ENCODE data around the gene TRIAP1. TPM values are rescaled to one million over a fixed set of nuclear protein-coding genes. Genes with fewer than 3 reads are reported as not detected.
"Not testable (repeated sequence)": the region's sequence is repeated elsewhere in the genome, so short reads cannot be mapped to it uniquely, and the experiment has no call there.

Gene TRIAP1
- total RNA-seq = 16.1 TPM
- long read RNA-seq, partial matches to known transcripts = 0 of 4 reads
- long read RNA-seq, other reads (novel, unspliced or antisense) = 0 of 4 reads

DNA sequence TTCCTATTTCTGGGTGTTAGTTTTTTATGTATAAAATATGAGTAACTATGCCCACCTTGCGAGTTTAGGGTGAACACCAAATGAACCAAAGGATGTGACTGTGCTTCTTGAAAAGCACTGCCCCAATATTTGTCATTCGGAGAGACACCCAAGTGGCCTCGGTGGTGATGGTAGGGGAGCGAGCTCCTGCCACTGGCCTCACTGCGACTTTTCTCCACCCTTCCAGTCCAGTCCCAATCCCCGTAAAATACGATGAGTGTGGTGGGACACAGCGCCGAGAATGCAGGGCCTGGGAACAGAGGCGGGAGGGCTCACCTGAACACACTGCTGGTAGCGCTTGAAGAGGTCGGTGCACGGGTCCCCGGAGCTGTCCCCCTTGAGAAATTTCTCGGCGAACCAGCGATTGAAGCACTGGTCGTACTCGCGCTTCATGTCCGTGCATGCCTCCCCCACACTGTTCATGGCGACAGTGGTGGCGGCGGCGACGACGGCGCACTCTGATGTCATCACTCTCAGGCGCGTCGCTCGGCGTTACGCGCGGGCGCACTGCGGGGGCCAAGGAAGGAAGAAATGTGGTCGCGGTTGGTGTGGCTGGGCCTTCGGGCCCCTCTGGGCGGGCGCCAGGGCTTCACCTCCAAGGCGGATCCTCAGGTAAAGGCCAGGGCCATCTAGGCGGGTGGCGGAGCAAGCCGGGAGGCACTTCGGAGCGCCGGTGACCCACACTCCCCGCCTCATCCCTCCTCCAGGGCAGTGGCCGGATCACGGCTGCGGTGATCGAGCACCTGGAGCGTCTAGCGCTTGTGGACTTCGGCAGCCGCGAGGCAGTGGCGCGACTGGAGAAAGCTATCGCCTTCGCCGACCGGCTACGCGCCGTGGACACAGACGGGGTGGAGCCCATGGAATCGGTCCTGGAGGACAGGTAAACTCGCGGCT lies at the start of gene TRIAP1, which contains the start of gene GATC:
TRIAP1 (minus strand) TSS at position 474 of the 933 bp plus-strand sequence; CDS start at position 462, 12 bp downstream.
GATC (plus strand) TSS at position 534 of the 933 bp plus-strand sequence; CDS start at position 571, 37 bp downstream.
- peak; percentile 93 for DNase-seq (ENCODE audit: missing footprints)
- ATAC-seq = peak; percentile 98
- intact Hi-C loops (cut with DNase I) = loop anchor here (5.0 kb wide), 1 partner anchor 51 kb away; the partner anchor contains the start of gene DYNLL1

DNA sequence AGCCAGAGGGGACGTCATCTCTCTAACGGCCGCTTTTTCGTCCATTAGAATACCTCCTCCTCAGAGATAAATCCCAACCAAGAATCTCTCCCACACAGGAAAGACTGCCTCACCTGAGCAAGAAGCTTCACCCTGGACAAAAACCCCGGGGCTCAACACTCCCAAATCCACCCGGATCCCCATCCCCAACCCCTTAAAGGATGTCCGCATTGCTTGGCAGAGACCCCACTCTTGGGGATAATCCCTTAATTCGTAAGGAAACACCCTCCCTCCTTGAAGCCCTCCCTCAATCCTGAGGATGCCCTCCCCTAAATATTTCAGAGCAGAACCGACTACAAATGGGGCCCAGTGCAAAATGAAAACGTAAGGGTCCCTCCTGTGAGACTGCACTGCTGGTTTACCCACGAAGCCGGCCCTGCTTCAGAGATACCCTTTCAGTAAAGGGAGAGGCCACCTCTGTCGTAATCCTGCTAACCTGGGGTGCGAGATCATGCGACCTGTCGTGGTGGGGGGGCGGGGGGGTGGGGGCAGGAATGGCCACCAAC lies 49.1 kb upstream of the TRIAP1 start:
- intact Hi-C loops (cut with DNase I) = loop anchor here (5.0 kb wide), 1 partner anchor 48 kb away; the partner anchor contains the start of genes GATC and TRIAP1
- ATAC-seq = no peak
- no peak for DNase-seq (ENCODE audit: missing footprints)

DNA sequence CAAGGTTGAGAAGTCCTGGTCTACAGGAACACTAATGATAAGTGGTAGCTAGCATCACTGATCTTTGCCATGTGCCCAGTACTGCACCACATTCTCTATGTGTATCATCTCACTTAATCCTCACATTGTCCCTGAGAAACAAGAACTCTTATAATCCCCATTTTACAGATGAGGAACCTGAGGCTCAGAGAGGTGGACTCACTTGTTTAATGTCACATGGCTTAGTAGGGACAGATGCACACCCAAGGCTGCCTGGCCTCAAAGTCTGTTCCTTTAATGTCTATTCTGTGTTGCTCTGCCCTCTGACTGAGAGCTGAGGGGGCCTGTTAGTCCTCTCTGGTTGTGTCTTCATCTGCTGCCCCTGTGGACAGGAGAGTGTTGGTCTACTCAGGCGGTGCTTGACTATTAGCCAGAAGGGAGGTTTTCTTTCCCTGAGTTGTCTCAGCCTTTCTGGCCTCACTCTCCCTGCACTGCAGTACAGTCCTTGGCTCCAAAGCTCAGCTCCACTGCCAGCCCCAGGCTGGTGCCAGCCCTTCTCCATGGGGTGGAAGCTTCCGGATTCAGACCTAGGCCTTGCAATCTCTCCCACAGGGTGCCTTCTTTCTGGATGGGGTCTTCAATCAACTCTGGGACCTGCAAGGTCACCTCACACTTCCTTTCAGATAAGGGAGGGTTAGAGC lies 44.8 kb upstream of the TRIAP1 start:
- DNase-seq (ENCODE audit: missing footprints) = no peak
- ATAC-seq = peak; percentile 26
- intact Hi-C loops (cut with DNase I) = no loop called here

GRCh38 chr12:120490325-120490724 lies 44.1 kb upstream of the TRIAP1 start:
- intact Hi-C loops (cut with DNase I) = no loop called here
- DNase-seq (ENCODE audit: missing footprints) = no peak
- ATAC-seq = no peak

DNA sequence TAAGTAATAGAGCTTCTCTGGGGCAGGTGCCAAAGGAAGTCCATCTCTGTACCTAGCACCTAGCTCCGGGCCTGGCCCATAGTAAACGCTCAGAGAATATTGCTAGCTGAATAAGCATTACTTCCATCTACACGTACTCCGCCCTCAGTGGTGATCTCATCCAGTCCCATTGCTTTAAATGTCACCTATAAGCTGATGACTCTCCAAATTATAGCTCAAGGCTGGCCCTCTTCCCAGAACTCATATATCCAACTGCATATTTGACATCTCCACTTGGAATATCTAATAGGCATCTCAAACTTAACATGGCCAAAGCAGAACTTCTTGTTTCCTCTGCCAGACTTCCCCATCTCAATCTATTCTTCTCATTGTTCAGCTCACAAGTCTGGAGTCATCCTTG lies 42.8 kb upstream of the TRIAP1 start:
- DNase-seq (ENCODE audit: missing footprints) = no peak
- intact Hi-C loops (cut with DNase I) = no loop called here

GRCh38 chr12:120488057-120488640 lies 42.0 kb upstream of the TRIAP1 start:
- intact Hi-C loops (cut with DNase I) = no loop called here
- ATAC-seq = no peak
- DNase-seq (ENCODE audit: missing footprints) = no peak

More for the DNA sequence above, 42.8 kb upstream of the TRIAP1 start:
- no peak for ATAC-seq

DNA sequence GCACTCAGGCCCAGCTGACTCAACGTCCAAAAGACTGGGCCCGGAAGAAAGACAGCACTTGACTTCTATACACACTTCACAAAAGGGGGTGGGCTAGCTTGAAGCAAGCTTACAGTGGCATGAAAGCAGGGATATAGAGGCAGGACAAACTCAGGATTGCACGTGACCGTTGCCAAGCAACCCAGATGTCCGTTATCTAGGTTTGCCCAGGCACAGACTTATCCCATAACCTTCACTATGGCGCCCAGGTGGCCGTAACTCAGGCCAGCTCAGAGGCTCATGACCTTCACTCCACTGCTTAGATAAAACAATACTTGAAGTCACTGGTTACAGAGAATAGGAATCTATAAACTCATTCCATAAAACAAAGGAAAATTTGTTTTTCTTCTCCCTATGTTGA lies 41.4 kb upstream of the TRIAP1 start:
- intact Hi-C loops (cut with DNase I); ATAC-seq; DNase-seq (ENCODE audit: missing footprints): not testable (repeated sequence)

DNA sequence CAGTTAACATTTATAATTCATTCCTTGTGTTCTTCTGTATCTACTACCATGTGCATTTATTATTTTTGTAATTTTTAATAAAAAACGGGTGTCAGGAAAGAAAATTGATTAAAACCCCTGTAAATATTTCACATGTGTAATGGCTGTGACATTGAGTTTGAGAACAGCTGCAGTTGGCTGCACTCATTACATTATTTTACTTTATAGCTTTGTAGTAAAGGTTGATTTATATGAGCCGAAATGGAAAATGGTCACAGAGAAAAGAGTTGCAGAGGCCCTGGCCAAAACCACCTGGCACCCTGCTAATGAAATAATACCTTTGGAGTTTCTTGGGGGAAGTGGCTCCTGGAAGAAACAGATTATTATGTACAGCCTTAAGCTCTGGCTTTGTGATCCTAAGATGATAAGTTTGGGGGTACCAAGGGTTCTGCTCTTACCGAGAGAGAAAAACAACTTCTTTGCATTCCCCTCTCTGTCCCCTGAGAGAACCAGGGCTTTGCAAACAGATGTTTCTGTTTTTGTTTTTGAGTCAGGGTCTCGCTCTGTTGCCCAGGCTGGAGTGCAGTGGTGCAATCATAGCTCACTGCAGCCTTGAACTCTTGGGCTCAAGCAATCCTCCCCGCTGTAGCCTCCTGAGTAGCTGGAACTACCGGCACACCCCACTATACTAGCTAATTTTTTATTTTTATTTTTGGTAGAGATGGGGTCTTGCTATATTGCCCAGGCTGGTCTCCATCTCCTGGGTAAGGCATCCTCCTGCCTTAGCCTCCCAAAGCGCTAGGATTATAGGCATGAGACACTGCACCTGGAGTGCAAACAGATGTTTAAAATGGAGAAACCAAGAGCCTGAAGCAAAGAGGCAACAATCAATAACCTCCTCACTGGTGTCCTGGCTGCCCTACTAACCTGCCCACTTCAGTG lies 40.0 kb upstream of the TRIAP1 start:
- intact Hi-C loops (cut with DNase I) = no loop called here
- DNase-seq (ENCODE audit: missing footprints) (no peak), ATAC-seq (no peak)

DNA sequence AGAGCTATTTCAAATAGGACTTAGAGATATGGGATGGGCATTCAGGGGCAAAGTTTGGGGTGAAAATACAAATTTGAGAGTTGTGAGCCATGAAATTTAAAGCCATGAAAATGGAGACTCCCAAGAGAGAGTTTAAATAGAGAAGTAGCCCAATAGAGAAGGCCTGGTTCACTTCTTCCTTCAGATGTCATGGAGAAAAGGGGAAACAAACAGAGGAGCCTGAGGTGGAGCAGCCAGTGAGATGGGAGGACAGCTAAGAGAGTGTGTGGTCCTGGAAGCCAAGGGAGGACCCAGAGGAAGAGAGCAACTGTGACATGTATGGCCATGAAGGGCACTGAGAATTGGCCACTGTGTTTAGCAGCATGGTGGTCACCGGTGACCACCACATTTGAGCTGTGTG lies 37.4 kb upstream of the TRIAP1 start:
- intact Hi-C loops (cut with DNase I) = no loop called here
- no peak for ATAC-seq

GRCh38 chr12:120481022-120481767 lies 35.0 kb upstream of the TRIAP1 start:
- DNase-seq (ENCODE audit: missing footprints) (no peak), ATAC-seq (no peak)
- intact Hi-C loops (cut with DNase I) = no loop called here

More for the DNA sequence above, 37.4 kb upstream of the TRIAP1 start:
- DNase-seq (ENCODE audit: missing footprints) = no peak

- intact Hi-C loops (cut with DNase I) = no loop called here
- no peak for DNase-seq (ENCODE audit: missing footprints)
- ATAC-seq = no peak
These were observed 34.0 kb upstream of the TRIAP1 start for GRCh38 chr12:120480211-120480610.

GRCh38 chr12:120479458-120479857 lies 33.3 kb upstream of the TRIAP1 start:
- DNase-seq (ENCODE audit: missing footprints) (no peak), ATAC-seq (no peak)
- intact Hi-C loops (cut with DNase I) = no loop called here

DNA sequence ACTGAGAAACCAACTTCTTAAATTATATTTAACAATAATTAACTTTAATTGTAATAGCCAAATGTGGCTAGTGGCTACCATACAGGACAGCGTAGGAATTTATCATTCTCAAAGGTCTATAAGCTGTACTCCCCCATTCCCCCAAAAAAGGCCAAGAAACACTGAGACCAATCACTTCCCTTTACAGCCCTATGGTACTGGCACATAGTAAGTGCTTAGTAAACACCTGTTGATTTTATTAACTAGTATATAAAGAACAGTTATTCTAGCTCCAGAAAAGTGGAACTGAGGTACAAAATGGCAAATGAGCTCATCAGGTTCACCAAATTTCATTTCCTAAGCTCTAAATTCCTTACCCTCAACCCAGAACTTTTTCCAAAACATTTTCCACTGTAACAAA lies 29.5 kb upstream of the TRIAP1 start:
- intact Hi-C loops (cut with DNase I) = no loop called here
- no peak for ATAC-seq
- no peak for DNase-seq (ENCODE audit: missing footprints)

DNA sequence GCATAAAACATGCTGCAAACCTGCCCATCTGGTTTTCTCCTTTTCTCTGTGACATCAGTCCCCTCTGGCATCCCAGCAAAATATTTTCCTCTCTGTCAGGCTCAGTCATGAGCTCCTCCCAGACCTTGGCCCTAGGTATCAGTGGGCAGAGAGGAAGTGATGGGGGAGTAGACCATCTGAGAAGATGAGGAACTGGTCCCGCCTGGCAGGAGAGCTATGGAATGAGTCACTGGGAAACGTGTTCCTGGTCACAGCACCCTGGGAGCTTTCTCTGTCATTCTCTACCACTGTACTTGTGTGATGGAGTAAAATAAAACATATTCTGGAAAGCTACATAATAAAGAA lies 28.4 kb upstream of the TRIAP1 start:
- intact Hi-C loops (cut with DNase I) = no loop called here
- DNase-seq (ENCODE audit: missing footprints) (no peak), ATAC-seq (no peak)

- no peak for ATAC-seq
- DNase-seq (ENCODE audit: missing footprints) = no peak
- intact Hi-C loops (cut with DNase I) = no loop called here
These were observed 27.8 kb upstream of the TRIAP1 start for GRCh38 chr12:120473807-120474615.

DNA sequence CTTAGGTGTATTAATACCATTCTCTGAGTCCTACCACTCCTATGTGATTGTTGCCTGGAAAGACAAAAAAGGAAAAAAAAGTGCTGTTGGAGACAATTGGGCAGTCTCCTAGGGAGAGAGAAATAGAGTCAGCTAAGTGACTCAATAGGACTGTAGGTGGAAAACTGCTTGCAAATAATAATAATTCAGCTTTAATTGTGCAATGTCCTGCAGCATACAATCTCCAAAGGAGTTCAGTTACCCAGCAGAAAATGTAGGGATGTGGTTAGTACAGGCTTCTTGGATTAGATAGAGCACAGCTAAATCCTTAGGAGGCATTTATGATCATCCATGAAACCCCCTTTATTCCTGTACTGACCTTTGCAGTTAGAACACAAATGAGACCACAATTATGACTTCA lies 26.3 kb upstream of the TRIAP1 start:
- no peak for ATAC-seq
- intact Hi-C loops (cut with DNase I) = no loop called here
- no peak for DNase-seq (ENCODE audit: missing footprints)
